C1 segment of cervical spinal cord (tissue), 14 donors: ENCODE results near the gene NHSL1.

Experiments
- DNase-seq, 14 donors: peaks; one replicate each; lab custom pipeline; 2025; lab: John Stamatoyannopoulos, UW

NHSL1 gene

DNA sequence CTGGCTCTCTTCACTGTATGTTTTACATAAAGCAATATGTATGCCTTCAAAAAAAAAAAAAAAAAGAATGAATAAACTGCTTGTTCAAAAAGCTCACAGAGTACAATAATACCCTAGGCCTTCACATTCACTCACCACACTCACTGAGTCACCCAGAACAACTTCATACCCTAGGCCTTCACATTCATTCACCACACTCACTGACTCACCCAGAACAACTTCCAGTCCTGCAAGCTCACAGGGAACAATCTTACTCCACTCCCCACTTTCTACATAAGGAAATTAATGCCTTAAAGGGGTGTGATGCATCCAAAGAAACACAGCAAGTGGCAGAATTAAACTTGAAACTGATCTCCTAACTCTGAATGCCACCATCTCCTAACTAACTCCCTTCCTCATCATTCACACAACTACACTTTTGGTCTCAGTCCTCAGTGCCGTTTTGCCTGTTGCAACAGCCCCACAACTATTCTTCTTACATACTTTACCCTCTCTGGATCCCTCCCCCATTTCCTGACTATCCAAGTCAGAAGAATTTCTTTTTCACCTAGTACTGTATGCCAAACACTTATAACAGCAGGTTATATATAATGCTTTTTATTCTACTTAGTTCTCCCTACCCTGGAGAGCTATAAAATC is 34.2 kb downstream of the NHSL1 start:
- DNase-seq = peak in 1 of 14 donors; percentile 12

DNA sequence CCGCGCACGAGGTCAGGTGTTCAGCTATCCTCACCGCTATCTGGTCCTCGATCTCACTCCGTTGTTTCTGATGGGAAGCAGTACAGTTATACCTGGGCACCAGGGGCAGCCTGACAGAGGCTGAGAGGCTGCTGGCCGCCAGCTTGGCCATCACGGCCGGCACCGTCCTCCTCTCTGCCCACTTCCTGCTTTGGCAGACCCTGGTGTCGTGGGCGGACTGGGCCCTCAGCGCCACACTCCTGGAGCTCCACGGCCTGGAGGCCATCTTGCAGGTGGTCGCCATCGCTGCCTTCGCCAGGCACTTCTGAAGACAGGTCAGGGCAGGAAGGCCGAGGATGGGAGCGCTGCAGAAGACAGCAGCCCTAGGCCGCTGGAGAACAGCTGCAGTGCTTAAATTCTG is 35.2 kb downstream of the NHSL1 start:
- DNase-seq = no peak

DNA sequence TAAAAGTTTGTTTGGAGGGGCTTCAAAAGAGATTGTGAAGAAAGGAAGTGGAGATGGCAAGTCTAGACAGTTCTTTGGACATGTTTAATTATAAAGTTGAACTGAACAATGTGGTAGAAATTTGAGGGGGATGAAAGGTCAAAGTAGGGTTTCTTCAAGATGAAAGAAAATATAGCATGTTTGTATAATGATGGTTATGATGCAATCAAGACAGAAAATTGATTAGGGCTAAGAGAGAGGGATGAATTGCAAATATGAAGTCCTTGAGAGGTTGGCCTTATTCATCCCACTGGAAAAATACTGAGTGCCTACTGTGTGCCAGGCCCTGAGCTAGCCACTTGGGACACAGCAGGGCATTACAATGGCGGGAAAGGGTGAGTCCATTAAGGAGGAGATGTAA is 37.6 kb downstream of the NHSL1 start:
- no peak for DNase-seq

DNA sequence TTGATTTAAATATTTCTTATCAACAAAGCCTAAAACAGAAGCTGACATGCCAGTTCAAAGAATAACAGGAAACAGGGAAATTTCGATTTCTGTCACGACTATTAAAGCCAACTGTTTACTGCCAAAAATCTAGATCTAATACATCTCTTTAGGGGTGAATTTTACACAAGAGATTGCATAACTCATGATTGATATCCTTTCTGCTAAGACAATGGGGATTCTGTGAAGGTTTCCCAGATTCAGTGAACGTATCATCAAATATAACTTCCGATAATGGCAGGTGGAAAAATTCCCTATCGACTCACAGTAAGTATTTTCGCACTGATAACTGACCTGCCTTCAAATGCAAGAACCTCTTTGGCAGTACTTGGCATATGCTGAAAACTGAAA is 42.9 kb downstream of the NHSL1 start:
- no peak for DNase-seq

DNA sequence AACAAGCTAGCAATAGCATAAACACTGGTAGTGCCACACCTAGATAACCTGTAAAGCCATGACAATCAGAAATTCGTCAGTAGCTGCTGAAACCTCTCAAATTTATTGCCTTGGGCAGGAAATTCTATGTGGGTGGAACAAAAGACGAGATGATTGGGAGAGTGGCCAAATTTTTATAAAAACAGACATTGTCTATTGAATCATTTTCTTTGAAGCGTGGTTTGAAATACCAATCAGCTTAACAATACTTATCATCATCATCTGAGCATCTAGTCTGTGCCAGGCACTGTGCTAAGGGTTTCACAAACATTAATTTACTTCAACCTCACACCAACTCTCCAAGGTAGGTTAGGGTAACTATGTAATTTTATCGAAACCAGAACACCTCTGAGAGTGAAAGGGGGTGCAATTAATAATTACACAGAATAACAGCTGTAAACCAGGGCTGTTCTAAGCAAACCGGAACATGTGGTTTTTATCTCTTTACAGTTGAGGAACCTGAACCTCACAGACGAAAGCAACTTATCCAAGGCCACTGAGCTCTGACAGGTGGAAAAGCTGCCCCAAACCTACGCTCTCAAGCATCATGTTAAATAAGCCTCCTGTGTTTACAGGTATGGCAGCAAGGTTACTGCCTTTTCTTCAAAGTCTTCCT is 43.4 kb downstream of the NHSL1 start:
- no peak for DNase-seq

DNA sequence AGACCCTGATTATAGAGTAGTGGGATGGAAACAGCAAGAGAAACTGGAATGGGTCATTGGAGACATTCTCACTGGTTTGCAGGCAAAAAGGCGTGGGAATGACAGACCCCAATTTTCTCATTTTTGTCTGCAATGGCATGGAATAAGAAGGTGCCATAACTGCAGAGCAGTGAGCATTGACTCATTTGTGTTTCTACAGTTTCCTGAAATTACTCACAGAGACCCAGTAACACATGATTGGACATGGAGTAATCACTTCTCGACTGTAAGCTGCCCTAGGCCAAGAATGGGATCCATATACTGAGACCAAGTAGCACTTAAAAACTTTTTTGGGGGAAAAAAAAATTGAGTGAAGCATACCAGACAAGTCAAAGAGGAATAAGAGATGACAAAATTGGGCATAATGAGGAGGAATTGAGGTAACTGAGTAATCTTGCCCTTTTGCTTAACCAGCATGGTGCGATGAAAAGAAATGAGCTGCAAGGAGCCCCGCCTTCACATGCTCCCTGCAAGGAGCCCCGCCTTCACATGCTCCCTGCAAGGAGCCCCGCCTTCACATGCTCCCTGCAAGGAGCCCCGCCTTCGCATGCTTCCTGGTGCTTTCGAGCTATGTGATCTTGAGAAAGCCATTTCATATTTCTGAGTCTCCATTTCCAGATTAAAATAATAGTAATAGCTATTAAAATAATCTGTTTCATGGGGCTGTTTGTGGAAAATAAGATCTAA is 44.1 kb downstream of the NHSL1 start:
- no peak for DNase-seq

DNA sequence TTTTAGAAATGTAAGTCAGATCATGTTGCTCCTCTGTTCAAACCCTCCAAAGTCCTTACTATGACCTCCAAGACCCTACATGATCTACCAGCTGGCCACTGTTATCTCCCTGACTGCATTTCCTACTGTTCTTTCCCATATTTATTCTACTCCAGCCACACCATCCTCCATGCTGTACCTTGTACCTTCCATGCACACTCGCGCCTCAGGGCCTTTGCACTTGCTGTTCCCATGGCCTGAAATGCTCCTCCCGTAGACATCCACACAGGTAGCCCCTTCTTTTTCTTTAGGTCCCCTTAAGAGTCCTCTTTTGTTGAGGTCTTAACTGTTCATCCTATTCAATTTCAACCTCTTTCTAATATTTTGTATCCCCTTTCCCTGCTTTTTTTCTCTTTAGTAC is 48.3 kb downstream of the NHSL1 start:
- no peak for DNase-seq

DNA sequence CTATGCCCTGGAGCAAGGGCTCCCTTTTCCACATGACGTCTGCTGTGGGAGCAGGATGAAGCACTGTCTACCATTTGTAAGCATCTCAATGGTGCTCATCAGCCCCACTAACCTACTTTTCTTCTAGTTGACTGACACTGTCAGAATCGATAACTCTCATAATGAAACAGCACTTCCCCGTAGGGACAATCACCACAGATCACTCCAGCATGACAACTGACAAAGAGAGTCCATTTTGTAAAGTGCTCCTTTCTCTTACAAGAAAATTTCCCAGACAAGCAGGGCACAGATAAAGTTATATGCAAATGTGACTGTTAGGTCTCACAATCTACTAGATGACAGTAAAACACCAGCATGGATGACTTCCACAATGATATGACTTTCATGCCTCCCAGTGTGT is 48.8 kb downstream of the NHSL1 start:
- DNase-seq = no peak

DNA sequence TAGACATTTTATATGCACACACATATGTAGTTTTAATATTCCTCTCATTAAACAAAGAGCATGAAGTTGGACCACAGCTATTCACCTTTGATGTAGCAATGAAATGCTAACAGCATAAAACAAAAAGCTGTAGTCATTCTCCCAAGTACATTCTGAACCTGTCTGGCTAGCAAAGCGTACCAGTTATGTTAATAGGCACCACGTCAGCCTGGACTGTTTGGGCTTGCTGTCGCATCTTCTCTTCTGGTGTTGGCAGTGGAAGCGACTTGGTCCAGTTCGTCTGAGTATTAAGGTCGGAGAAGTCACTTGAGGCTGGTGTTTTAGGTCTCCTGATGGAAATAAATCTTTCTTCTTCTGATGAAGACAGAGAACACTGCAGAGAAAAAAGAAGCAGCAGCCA is 52.5 kb downstream of the NHSL1 start:
- peak in 4 of 14 donors; percentile 1 to 41 (median 11) for DNase-seq

DNA sequence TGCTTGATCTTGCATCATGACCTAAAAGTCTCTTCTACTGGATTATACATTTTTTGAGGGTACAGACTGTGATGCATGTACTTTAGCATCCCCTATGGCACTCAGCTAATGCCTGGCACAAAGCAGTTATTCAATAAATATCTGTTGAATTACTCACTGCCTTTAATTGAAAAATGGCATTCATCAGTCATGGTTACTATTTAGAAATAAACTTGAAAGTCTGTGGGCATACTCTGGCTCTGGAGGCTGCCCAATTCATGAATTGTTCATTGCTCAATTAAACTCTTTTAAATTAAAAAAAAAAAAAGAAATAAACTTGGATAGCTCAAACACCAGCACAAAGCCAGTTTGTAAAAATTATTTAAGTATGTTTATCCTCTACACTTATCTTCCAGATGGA is 55.3 kb downstream of the NHSL1 start:
- DNase-seq = no peak

DNA sequence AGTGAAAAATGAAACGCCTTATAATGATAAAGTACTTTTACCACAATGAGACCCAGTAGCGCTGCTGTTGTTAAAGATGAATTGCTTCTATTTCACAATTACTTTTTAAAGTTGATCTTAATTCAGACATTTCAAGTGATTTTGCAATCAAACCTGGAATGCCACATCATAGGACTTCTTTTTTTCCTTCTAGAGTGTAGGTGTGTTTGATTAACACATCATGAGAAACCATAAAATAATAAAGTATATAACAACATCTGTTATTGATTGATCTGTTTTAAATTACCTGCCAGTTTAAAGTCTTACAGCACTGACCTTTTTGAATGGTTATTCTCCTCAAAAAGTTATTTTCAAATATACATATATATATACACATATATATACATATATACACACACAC is 56.6 kb downstream of the NHSL1 start:
- no peak for DNase-seq

DNA sequence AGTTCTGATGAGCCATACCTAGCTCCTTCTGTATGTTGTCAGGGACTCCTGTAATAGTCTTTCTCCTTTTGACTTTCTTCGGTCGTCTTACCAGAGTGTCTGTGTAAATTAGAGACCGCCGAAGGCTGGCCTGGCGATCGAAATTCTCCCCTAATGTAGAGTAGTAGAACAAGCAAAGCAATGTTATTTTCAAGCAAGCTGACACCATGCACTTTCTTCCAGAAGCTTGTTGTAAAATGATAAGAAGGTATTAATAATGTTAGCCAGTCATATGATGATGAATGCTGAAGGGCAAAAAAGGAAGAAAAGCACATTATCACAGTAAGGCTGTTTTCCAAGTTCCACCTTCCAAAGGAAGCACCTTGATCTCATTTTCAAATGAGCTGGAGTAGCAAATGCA is 57.3 kb downstream of the NHSL1 start:
- DNase-seq = no peak

DNA sequence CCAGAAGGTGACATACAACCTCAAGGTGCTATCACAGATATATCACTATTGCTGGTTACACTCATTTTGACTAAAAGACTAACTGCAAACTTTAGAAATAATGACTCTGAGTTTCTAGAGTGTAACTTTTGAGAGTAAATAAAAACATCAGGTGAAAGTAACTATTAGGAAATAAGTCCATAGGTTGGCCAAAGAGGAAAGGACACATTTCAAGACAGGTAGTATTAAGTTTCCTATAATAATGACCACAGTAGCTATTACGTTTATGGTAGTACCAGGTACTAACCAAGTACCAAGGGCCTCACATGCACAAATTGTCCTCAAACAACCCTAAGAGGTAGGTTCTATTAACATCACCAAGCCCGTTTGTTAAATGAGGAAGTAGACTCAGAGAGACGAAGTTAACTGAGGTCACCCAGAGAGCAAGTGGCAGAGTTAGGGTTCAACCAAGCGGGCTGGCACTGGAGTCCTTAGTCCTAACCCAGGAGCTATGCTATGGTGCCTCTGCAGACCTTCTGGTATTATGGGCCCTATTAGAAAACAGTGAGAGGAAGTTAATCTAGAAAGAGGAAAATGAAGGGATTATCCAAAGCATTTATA is 58.4 kb downstream of the NHSL1 start:
- no peak for DNase-seq

DNA sequence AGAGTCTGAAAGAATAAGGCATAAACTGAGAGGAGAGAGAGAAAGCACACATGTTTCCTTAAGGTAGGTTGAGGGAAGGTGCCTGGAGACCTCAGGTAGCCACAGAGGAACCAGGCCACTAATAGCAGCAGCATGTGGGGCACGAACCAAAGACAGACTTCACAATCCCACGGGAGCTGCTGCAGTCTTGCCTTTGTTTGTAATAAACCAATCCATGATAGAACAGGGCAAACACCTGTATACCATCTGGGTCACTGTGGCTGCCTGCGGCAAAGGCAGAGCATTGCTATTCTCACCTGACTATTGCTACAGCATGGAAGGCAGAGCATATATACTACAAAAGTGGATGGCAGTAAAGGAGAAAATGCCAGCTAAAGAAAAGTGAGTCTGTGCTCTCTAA is 59.0 kb downstream of the NHSL1 start:
- DNase-seq = no peak

DNA sequence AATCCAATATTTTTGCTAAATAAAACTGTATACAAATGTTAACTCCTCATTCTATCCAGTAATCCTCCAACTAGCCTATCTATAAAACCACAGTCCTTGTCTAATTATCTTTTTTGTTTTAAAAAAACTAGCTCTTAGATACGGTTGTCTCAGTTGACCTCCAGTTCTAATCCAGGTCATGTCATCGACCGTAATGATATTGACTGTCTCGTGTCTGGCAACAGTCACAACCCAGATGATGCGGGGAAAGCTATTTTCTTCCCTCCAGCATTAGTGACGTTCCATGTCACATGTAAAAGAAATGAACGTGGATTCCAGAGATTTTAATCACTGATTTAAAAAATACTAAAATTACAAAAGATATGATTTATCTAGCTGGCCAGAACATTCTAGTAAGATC is 59.7 kb downstream of the NHSL1 start:
- DNase-seq = no peak

DNA sequence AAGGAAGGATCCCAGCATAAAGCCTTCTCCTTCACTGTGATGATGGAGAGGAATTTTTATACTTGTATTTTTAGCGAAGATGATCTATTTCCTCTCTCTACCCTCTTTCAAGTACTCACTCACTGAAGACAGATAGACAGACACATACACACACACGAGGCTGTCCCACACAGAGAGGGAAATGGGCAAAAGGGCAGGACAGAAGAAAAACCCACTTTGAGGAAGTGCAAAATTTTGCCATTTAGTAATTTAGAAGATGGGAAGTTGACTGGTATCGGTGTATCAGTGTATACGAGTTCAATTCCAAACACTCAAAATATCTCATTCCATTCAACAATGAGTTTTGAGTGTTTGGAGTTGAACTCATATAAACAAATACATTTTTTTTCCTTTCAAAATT is 64.4 kb downstream of the NHSL1 start:
- DNase-seq = no peak

DNA sequence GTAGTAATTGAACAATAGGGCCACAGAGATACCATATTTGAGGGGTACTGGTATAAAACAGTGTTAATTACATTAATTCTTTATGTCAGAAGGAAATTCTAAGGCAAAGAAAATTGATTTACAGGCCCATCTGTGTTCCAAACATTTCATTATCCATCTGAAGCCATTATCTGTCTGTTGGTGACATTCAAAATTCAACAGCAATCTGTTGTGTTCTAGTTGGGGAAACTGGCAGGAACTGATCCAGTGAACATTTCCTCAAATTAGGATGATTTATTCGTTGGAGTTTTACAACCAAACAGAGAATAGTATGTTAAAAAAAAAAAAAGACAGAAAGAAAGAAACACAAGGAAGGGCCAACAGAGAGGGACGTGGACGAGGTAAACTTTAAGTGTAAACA is 65.2 kb downstream of the NHSL1 start:
- no peak for DNase-seq

DNA sequence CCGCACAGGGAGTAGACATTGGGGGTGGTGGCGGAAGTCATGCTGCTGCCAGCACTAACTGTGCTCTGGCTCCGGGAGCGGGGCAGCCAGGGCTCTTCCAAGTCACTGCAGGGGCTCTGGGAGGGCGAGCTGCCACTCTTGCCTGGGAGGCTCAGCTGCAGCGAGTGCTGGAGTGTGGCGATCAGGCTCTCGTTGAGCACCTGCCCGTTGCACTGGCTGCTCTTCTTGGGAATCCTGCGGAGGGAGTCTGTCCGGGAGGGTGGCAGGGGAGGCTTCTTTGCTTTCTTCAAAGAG is 67.3 kb downstream of the NHSL1 start:
- peak in 3 of 14 donors; percentile 37 to 82 (median 37) for DNase-seq

DNA sequence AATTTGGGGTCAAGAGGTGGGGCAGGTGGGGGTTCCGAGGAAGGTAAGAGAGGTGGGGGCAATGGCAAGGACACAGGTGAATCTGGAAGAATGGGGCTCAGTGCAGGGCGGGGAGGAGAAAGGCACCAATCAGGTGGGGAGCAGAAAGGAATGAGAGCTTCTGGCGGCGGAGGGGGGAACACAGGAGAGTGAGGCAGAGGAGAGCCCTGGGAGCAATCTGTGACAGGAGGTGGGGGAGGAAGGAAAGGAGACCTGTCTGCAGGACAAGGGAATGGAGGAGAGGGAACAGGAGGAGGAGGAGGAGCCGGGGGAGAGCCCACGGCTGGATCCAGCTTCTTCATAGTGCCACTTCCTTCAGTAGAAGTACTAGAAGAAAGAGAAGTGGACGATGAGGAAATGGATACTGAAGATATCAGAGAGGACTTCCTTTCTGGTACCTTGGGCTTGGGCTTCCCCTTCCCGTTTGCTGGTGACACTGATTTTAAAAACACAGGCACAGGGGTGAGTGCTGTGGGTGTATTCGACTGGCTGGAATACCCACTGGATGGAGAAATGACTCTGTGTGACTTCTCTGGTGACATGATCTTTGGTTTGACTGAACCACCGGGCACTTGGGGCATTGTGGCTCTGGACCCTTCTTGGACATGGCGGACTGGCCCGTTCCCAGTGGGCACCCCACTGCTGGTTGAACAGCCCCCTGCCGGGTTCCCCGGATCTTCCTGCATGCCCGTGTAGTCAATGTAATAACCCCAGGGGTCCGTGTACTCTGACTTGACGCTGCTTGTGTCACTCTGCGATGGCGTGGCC is 67.8 kb downstream of the NHSL1 start:
- peak in 5 of 14 donors; percentile 33 to 72 (median 50) for DNase-seq

DNA sequence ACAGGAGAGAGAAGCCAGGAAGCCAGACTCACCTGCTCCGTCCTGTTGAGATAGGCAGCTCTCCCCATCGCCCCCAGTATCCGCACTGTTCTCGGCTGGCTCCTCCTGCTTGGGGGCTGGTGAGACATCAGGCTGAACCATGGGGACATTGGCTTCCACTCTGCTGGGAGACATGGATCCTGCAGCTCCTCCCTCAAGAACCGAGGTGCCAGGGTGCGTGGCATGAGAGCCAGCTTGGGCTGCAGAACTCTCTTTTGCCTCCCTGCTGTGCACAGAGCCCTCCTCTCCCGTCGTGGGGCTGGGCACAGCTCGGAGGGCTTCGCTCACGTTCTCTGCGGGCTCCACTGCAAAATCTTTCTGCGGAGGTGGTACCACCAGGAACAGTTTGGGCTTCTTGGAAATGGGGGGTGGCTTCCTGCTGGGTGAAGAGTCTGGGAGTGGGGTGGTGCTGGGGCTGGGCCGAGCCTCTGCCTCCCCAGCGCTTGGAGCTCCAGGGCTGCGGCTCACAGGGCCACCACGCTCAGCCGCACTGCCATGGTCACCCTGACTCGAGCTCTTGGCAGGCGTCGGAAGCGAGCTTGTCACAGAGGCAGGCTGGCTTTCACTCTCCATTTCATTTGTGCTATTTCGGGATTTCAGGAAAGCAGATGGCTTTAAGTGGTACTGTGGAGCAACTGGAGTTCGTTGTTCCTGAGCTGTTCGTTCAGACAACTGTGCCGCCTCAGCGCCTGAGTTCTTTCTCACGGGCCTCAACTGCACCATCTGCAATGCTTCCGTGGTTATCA is 68.7 kb downstream of the NHSL1 start:
- DNase-seq = peak in 10 of 14 donors; percentile 11 to 84 (median 41)

DNA sequence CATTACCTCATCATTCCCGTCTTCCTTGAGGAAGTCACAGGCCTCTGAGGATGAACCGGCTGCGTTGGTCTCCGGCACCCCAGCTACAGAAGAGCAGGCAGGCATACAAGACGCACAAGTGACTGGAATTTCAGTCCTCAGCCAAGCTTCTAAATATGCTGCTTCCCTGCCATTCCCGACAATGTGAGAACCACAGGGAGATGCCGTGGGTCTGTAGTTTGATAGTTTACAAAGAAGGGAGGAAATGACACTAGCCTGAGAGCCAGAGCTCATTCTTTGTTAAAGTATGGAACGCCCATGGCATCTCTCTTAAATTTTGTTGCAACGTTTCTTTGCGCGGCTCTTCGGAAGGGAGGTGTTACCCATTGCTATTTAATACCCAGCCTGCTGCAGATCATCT is 69.5 kb downstream of the NHSL1 start:
- DNase-seq = peak in 1 of 14 donors; percentile 71
